Occipital lobe (tissue), 2 donors: ENCODE data around the gene LHX4. TPM values are rescaled to one million over a fixed set of nuclear protein-coding genes. Genes with fewer than 3 reads are reported as not detected.

ENCODE experiments used
- DNase-seq: peaks from one replicate; lab custom pipeline; 2025; lab: John Stamatoyannopoulos, UW
- total RNA-seq: library from RNA; depleted of rRNA; stranded (reverse); fragments of >200 nt; gene quantifications from one replicate; pipeline ENCODE4 v1.2.3, GENCODE V29; 2014

The LHX4 gene
- total RNA-seq, 1 donor from 2014 or later, result 0.31 TPM

- peak; percentile 11 for DNase-seq
Measured at GRCh38 chr1:180271272-180272255, 41.5 kb downstream of the LHX4 start.

- DNase-seq, result no peak
Measured at GRCh38 chr1:180272395-180272794, 42.3 kb downstream of the LHX4 start.

- no peak for DNase-seq
Measured at GRCh38 chr1:180273066-180273465, 43.0 kb downstream of the LHX4 start.

- no peak for DNase-seq
Measured at GRCh38 chr1:180274221-180274620, 44.2 kb downstream of the LHX4 start.

- DNase-seq, result no peak
Measured at GRCh38 chr1:180275726-180276125, 45.7 kb downstream of the LHX4 start.

GRCh38 chr1:180277476-180278193 lies 47.6 kb downstream of the LHX4 start:
- DNase-seq, result no peak

GRCh38 chr1:180278194-180278515 lies 48.1 kb downstream of the LHX4 start:
- no peak for DNase-seq

- no peak for DNase-seq
Measured at GRCh38 chr1:180278596-180279395, 48.7 kb downstream of the LHX4 start.

- no peak for DNase-seq
Measured at GRCh38 chr1:180279651-180280050, 49.6 kb downstream of the LHX4 start.

GRCh38 chr1:180280617-180281016 lies 50.6 kb downstream of the LHX4 start:
- DNase-seq, result no peak

GRCh38 chr1:180281490-180281889 lies 51.4 kb downstream of the LHX4 start:
- no peak for DNase-seq

GRCh38 chr1:180282401-180283044 lies 52.5 kb downstream of the LHX4 start:
- no peak for DNase-seq

- no peak for DNase-seq
Measured at GRCh38 chr1:180283098-180283497, 53.0 kb downstream of the LHX4 start.

- no peak for DNase-seq
Measured at GRCh38 chr1:180286417-180286816, 56.4 kb downstream of the LHX4 start.

GRCh38 chr1:180287988-180288705 lies 58.1 kb downstream of the LHX4 start:
- no peak for DNase-seq

GRCh38 chr1:180288940-180289339 lies 58.9 kb downstream of the LHX4 start:
- no peak for DNase-seq

- no peak for DNase-seq
Measured at GRCh38 chr1:180290265-180291001, 60.4 kb downstream of the LHX4 start.

- DNase-seq, result no peak
Measured at GRCh38 chr1:180291004-180291403, 60.9 kb downstream of the LHX4 start.

GRCh38 chr1:180294711-180295110 lies 64.6 kb downstream of the LHX4 start:
- DNase-seq, result no peak

GRCh38 chr1:180295999-180296398 lies 65.9 kb downstream of the LHX4 start:
- no peak for DNase-seq
